ENCODE results near the gene ETV6. TPM values are rescaled to one million over a fixed set of nuclear protein-coding genes. Genes with fewer than 3 reads are reported as not detected.

ETV6 gene
- total and polyA plus RNA-seq, 2 of the 8 experiments (the other 6 are each of a cell fraction or from before 2014, with no cell fraction given): 5.5 to 23.9 TPM

- WGBS, 2 experiments (ENCODE audit: extremely low coverage in 1 of 2, insufficient coverage in 1 of 2, insufficient read length in 1 of 2, insufficient replicate concordance in 2 of 2, low coverage in 1 of 2, low lambda C conversion rate in 2 of 2, missing lambda C conversion rate in 1 of 2): 96% methylated on average over 4 of the region's 4 CpGs; no CpG with 5 or more reads in 1 of the 2 experiments
- DNase-seq (ENCODE audit: low read depth in 1 of 2, low spot score in 2 of 2) (no peak), FAIRE-seq (no peak)
- no peak overlapping the region for H3K56ac ChIP-seq (replicated peaks; ENCODE audit: insufficient read length, low read depth, low read length)
- no peaks in the 10 kb centered on the region for H3K27me3 ChIP-seq (replicated peaks in 1 of 4; ENCODE audit: control insufficient read depth in 3 of 4, extremely low read depth in 1 of 4, insufficient read depth in 3 of 4, low read length in 3 of 4)
- H3K4me3 ChIP-seq (ENCODE audit: extremely low read depth in 1 of 4, insufficient read depth in 2 of 4, low read depth in 3 of 4, low read length in 4 of 4): no peak overlapping the region
- no peak overlapping the region for H3K23ac ChIP-seq (ENCODE audit: insufficient read length)
- no peak overlapping the region for H2BK120ac ChIP-seq (replicated peaks; ENCODE audit: low read depth, low read length)
- no peaks in the 10 kb centered on the region for H3K36me3 ChIP-seq (ENCODE audit: control insufficient read depth in 2 of 4, insufficient read depth in 4 of 4, low read length in 3 of 4)
- no peak overlapping the region; the same call in 1 of the 2 replicates for H2BK20ac ChIP-seq (ENCODE audit: low read length)
- no peak overlapping the region for H4K5ac ChIP-seq (ENCODE audit: insufficient read length, low read depth, low read length)
- no peaks in the 10 kb centered on the region for H3K79me2 ChIP-seq (ENCODE audit: control insufficient read depth in 1 of 2, insufficient read depth in 2 of 2, low read length in 2 of 2)
- H4K20me1 ChIP-seq (replicated peaks in 1 of 2; ENCODE audit: control insufficient read depth in 1 of 2, insufficient read depth in 2 of 2, low read length in 2 of 2): no peaks in the 10 kb centered on the region
- ChIA-PET POLR2A (ENCODE audit: partially characterized antibody) (interaction anchor here (1.1 kb wide), 1 partner anchor 197 kb away, joined by 4 read pairs; no protein-coding TSS in a partner anchor), CTCF (ENCODE audit: partially characterized antibody) (interaction anchor here (1.1 to 1.7 kb wide), 2 partner anchors 11 to 72 kb away, joined by 3 to 5 read pairs; no protein-coding TSS in a partner anchor)
- no peak overlapping the region for H4K8ac ChIP-seq (ENCODE audit: extremely low read depth, insufficient read depth, low read length)
- no peak overlapping the region for H2BK5ac ChIP-seq (ENCODE audit: low read depth, low read length)
- no peak overlapping the region for H4K91ac ChIP-seq (replicated peaks; ENCODE audit: insufficient read length, low read length)
- H3K4me1 ChIP-seq (replicated peaks in 1 of 4; ENCODE audit: control insufficient read depth in 3 of 4, insufficient read depth in 4 of 4, low read length in 3 of 4): peaks cover 3 to 19% (median 10%) of the 10 kb centered on the region in 4 experiments
- H3K18ac ChIP-seq (ENCODE audit: extremely low read depth, low read length): no peak overlapping the region
- H3K27ac ChIP-seq (ENCODE audit: low read depth, low read length): no peak overlapping the region
- no peak overlapping the region for H2AFZ ChIP-seq (ENCODE audit: low read length)
- H3K14ac ChIP-seq (ENCODE audit: insufficient read length): no peak overlapping the region
- no peak overlapping the region for H2BK12ac ChIP-seq (ENCODE audit: low read depth, low read length)
- H3K4me2 ChIP-seq (ENCODE audit: insufficient read depth in 1 of 2, low read depth in 2 of 2, low read length in 2 of 2): no peak overlapping the region
- peaks cover 2% of the 10 kb centered on the region; the same call in 1 of the 2 replicates for H3K79me1 ChIP-seq (ENCODE audit: low read depth, low read length)
- no peak overlapping the region for H2BK15ac ChIP-seq (ENCODE audit: low read length)
- no peak for TF ChIP-seq FOSL1 (IDR thresholded peaks at IDR 0.05; ENCODE audit: insufficient read depth, low read depth, low read length)
- no peak for TF ChIP-seq ZNF274 (IDR thresholded peaks at IDR 0.05; ENCODE audit: borderline replicate concordance, extremely low read depth, low read length)
- no peak for TF ChIP-seq SP1 (IDR thresholded peaks at IDR 0.05; ENCODE audit: low read depth, low read length)
- TF ChIP-seq TAF1 (IDR thresholded peaks at IDR 0.05; ENCODE audit: low read depth, low read length): no peak
- TF ChIP-seq ASH2L (IDR thresholded peaks at IDR 0.05; ENCODE audit: low read length): no peak
- no peak for TF ChIP-seq MAFK (IDR thresholded peaks at IDR 0.05; ENCODE audit: low read depth, low read length)
- TF ChIP-seq TAF7 (optimal IDR thresholded peaks at IDR 0.05; ENCODE audit: borderline replicate concordance, low read depth, low read length): no peak
- no peak for TF ChIP-seq CEBPB (IDR thresholded peaks at IDR 0.05; ENCODE audit: low read depth, low read length)
- TF ChIP-seq USF2 (IDR thresholded peaks at IDR 0.05; ENCODE audit: low read length): no peak
- no peak for TF ChIP-seq KDM5A (IDR thresholded peaks at IDR 0.05; ENCODE audit: low read length)
- no peak overlapping the region for H2AK5ac ChIP-seq (ENCODE audit: low read depth, low read length)
- H3K23me2 ChIP-seq (ENCODE audit: low read depth, low read length): no peaks in the 10 kb centered on the region
- H3K4ac ChIP-seq (replicated peaks; ENCODE audit: insufficient read length, low read depth, low read length): no peak overlapping the region
- no peaks in the 10 kb centered on the region for H3K9me3 ChIP-seq (ENCODE audit: insufficient read depth in 2 of 2, low read depth in 1 of 2, low read length in 1 of 2)
- no peak overlapping the region for H3K9ac ChIP-seq (replicated peaks in 1 of 4; ENCODE audit: extremely low read depth in 1 of 4, low read depth in 3 of 4, low read length in 3 of 4)
Measured at GRCh38 chr12:11819643-11820042, 170.2 kb downstream of the ETV6 start.

All from H1 (cell line).